ENCODE measurements around the gene DYNLT1. TPM values are rescaled to one million over a fixed set of nuclear protein-coding genes. Genes with fewer than 3 reads are reported as not detected.

Gene DYNLT1
- total RNA-seq, 6 donors from 2014 or later = 49.2 to 119 (median 100) TPM

- no peak overlapping the region for H3K4me3 ChIP-seq
- no peaks in the 10 kb centered on the region for H3K27me3 ChIP-seq
- H3K27ac ChIP-seq = no peak overlapping the region
- TF ChIP-seq CTCF (IDR thresholded peaks at IDR 0.05) (no peak), EP300 (IDR thresholded peaks at IDR 0.05) (no peak)
- WGBS, 2 donors = 67 to 70% methylated on average over 4 of the region's 4 CpGs
- peaks cover 20 to 36% (median 29%) of the 10 kb centered on the region in 4 donors for H3K4me1 ChIP-seq
- no peaks in the 10 kb centered on the region for H3K36me3 ChIP-seq
- H3K9me3 ChIP-seq = no peaks in the 10 kb centered on the region
- DNase-seq = peak in 1 of 2 donors; percentile 2
- no peak for ATAC-seq (ENCODE audit: low FRiP score in 2 of 2)
Measured at GRCh38 chr6:158647501-158647900, 3.0 kb upstream of the DYNLT1 start.

- ATAC-seq (ENCODE audit: low FRiP score in 2 of 2) = no peak
- TF ChIP-seq POLR2AphosphoS5 (IDR thresholded peaks at IDR 0.05) = no peak
- no peak for TF ChIP-seq EP300 (IDR thresholded peaks at IDR 0.05)
- TF ChIP-seq POLR2A (IDR thresholded peaks at IDR 0.05) = no peak
- no peak for TF ChIP-seq CTCF (IDR thresholded peaks at IDR 0.05)
- Histone ChIP-seq H3K4me3 (no peak overlapping the region), H3K27ac (peak overlapping the region in 2 of 4 donors; percentile 14 to 99), H3K9me3 (no peaks in the 10 kb centered on the region), H3K36me3 (no peaks in the 10 kb centered on the region), H3K4me1 (peaks cover 26 to 48% (median 38%) of the 10 kb centered on the region in 4 donors), H3K27me3 (no peaks in the 10 kb centered on the region)
- peak in 1 of 2 donors; percentile 21 for DNase-seq
- 74 to 85% methylated on average over 10 of the region's 10 CpGs for WGBS, 2 donors
Measured at GRCh38 chr6:158646023-158646910, 1.7 kb upstream of the DYNLT1 start.

GRCh38 chr6:158645064-158646022, 800 bp upstream of the DYNLT1 start:
- DNase-seq (peak in 1 of 2 donors; percentile 20), ATAC-seq (ENCODE audit: low FRiP score in 2 of 2) (no peak)
- no peaks in the 10 kb centered on the region for H3K27me3 ChIP-seq
- TF ChIP-seq CTCF (IDR thresholded peaks at IDR 0.05) (no peak), POLR2AphosphoS5 (IDR thresholded peaks at IDR 0.05) (no peak), POLR2A (IDR thresholded peaks at IDR 0.05) (no peak)
- 26 to 36% methylated on average over 17 to 21 of the region's 21 CpGs for WGBS, 2 donors
- H3K36me3 ChIP-seq = peaks cover 0 to 3% (median under 1%) of the 10 kb centered on the region in 4 donors
- no peaks in the 10 kb centered on the region for H3K9me3 ChIP-seq
- peaks cover 28 to 57% (median 43%) of the 10 kb centered on the region in 4 donors for H3K4me1 ChIP-seq
- H3K4me3 ChIP-seq = peak overlapping the region; percentile 71 to 83 (median 78)
- H3K27ac ChIP-seq = peak overlapping the region; percentile 99

GRCh38 chr6:158643836-158644230, 710 bp downstream of the DYNLT1 start:
- 2% methylated on average over 9 to 20 of the region's 21 CpGs for WGBS, 2 donors
- no peaks in the 10 kb centered on the region for H3K27me3 ChIP-seq
- no peak for DNase-seq

More at GRCh38 chr6:158643836-158644230, 710 bp downstream of the DYNLT1 start:
- Histone ChIP-seq H3K4me3 (peak overlapping the region; percentile 71 to 83 (median 78)), H3K27ac (peak overlapping the region; percentile 99), H3K36me3 (peaks cover 0 to 9% (median 3%) of the 10 kb centered on the region in 4 donors), H3K9me3 (no peaks in the 10 kb centered on the region), H3K4me1 (peaks cover 27 to 54% (median 32%) of the 10 kb centered on the region in 4 donors)
- no peak for ATAC-seq (ENCODE audit: low FRiP score in 2 of 2)
- TF ChIP-seq POLR2AphosphoS5 (IDR thresholded peaks at IDR 0.05) (no peak), POLR2A (IDR thresholded peaks at IDR 0.05) (no peak), EP300 (IDR thresholded peaks at IDR 0.05) (no peak), CTCF (IDR thresholded peaks at IDR 0.05) (no peak)

All from upper lobe of left lung (tissue), 6 donors.